Karpas-422 (cell line): ENCODE measurements around the gene NAP1L1. TPM values are rescaled to one million over a fixed set of nuclear protein-coding genes. Genes with fewer than 3 reads are reported as not detected.

Source experiments
- DNase-seq: peaks from one replicate; pipeline ENCODE4 v3.0.0-alpha.2; 2015
- H2AFZ ChIP-seq: fragments of 200-600 bp; sonication (generic); 2 replicates; pipeline ENCODE4 v1.6.1; 2014; ENCODE audit warnings: antibody characterized with exemption, low read length, mixed read lengths
- H3K27ac ChIP-seq: fragments of 200-600 bp; sonication (generic); 2 replicates; pipeline ENCODE4 v1.5.1; 2014; ENCODE audit warnings: mild to moderate bottlenecking, low read length, moderate library complexity
- H3K27me3 ChIP-seq: fragments of 200-600 bp; sonication (generic); 2 replicates; pipeline ENCODE4 v1.6.1; 2014; ENCODE audit warnings: low read length, mixed read lengths
- H3K36me3 ChIP-seq: fragments of 200-600 bp; sonication (generic); 2 replicates; pipeline ENCODE4 v1.6.1; 2014; ENCODE audit warnings: low read length, mixed read lengths; ENCODE audit not compliant: insufficient read depth
- H3K4me1 ChIP-seq: fragments of 200-600 bp; sonication (generic); 2 replicates; pipeline ENCODE4 v1.6.1; 2014; ENCODE audit warnings: mild to moderate bottlenecking, low read length, mixed read lengths
- H3K4me2 ChIP-seq: fragments of 200-600 bp; sonication (generic); 2 replicates; pipeline ENCODE4 v1.6.1; 2014; ENCODE audit warnings: low read length, low read depth, mild to moderate bottlenecking; ENCODE audit not compliant: poor library complexity, severe bottlenecking
- H3K4me3 ChIP-seq: fragments of 200-600 bp; sonication (generic); 2 replicates; pipeline ENCODE4 v1.5.1; 2014; ENCODE audit warnings: mild to moderate bottlenecking, antibody characterized with exemption, low read length, mixed read lengths
- H3K79me2 ChIP-seq: fragments of 200-600 bp; sonication (generic); 2 replicates; pipeline ENCODE4 v1.6.1; 2014; ENCODE audit warnings: mild to moderate bottlenecking, low read length, mixed read lengths
- H3K9ac ChIP-seq: fragments of 200-600 bp; sonication (generic); 2 replicates; pipeline ENCODE4 v1.6.0; 2014; ENCODE audit warnings: low read length
- H3K9me2 ChIP-seq: fragments of 200-600 bp; sonication (generic), shearing (Covaris generic); replicated peaks from 2 replicates; pipeline ENCODE4 v1.6.0; 2014; ENCODE audit warnings: mild to moderate bottlenecking, low read length, moderate library complexity; ENCODE audit not compliant: insufficient read depth
- H3K9me3 ChIP-seq: fragments of 300-700, 200-600 bp; sonication (generic); 2 replicates; pipeline ENCODE4 v1.6.1; 2014; ENCODE audit warnings: low read length, mixed read lengths
- H4K20me1 ChIP-seq: fragments of 200-600 bp; sonication (generic); 2 replicates; pipeline ENCODE4 v1.6.1; 2014; ENCODE audit warnings: mild to moderate bottlenecking, antibody characterized with exemption, low read length, low read depth; ENCODE audit not compliant: insufficient read depth
- total RNA-seq: library from RNA; depleted of rRNA; stranded (reverse); fragments of >200 nt; shearing (Covaris generic); gene quantifications from 2 replicates; pipeline ENCODE4 v1.2.3, GENCODE V29; 2014; ENCODE audit warnings: low replicate concordance

Gene NAP1L1
- total RNA-seq, 1 experiment from 2014 or later, result 401 TPM

- H3K27me3 ChIP-seq, result no peaks in the 10 kb centered on the region
- H3K9me3 ChIP-seq, result no peaks in the 10 kb centered on the region
- H3K79me2 ChIP-seq, result peaks cover 15% of the 10 kb centered on the region
- H3K4me3 ChIP-seq, result peak overlapping the region; percentile 88
- H2AFZ ChIP-seq, result peak overlapping the region; percentile 81
- peaks cover 13% of the 10 kb centered on the region for H3K36me3 ChIP-seq
- H3K27ac ChIP-seq, result peak overlapping the region; percentile 87
- H3K4me2 ChIP-seq, result peak overlapping the region; percentile 90
- peaks cover 55% of the 10 kb centered on the region for H3K4me1 ChIP-seq
- no peaks in the 10 kb centered on the region for H3K9me2 ChIP-seq
- H4K20me1 ChIP-seq, result peaks cover 17% of the 10 kb centered on the region; the same call in 1 of the 2 replicates
- peak overlapping the region; percentile 94 for H3K9ac ChIP-seq
- peak; percentile 84 for DNase-seq
Measured at GRCh38 chr12:76032043-76032981, 52.2 kb downstream of the NAP1L1 start.

GRCh38 chr12:76031414-76032042 is 53.0 kb downstream of the NAP1L1 start, which contains the start of gene PHLDA1:
Gene PHLDA1 (minus strand): TSS chr12:76031776.
- Histone ChIP-seq H3K79me2 (peaks cover 15% of the 10 kb centered on the region), H3K9me2 (no peaks in the 10 kb centered on the region), H3K27ac (peak within 1 kb of the TSS; percentile 87), H3K9ac (peak within 1 kb of the TSS; percentile 94), H3K27me3 (no peaks in the 10 kb centered on the region), H2AFZ (peak within 1 kb of the TSS; percentile 81), H3K9me3 (no peaks in the 10 kb centered on the region), H3K4me3 (peak within 1 kb of the TSS; percentile 88), H3K36me3 (peaks cover 13% of the 10 kb centered on the region), H3K4me2 (peak within 1 kb of the TSS; percentile 90), H4K20me1 (peaks cover 17% of the 10 kb centered on the region; the same call in 1 of the 2 replicates), H3K4me1 (peaks cover 59% of the 10 kb centered on the region)
- peak; percentile 98 for DNase-seq

- DNase-seq, result peak; percentile 80
- no peaks in the 10 kb centered on the region for H3K9me2 ChIP-seq
- H2AFZ ChIP-seq, result no peak overlapping the region; the same call in 1 of the 2 replicates
- H3K27me3 ChIP-seq, result no peaks in the 10 kb centered on the region
- H3K4me1 ChIP-seq, result peaks cover 63% of the 10 kb centered on the region
- peak overlapping the region; percentile 67 for H3K27ac ChIP-seq
- H3K9me3 ChIP-seq, result no peaks in the 10 kb centered on the region
- peaks cover 17% of the 10 kb centered on the region; the same call in 1 of the 2 replicates for H4K20me1 ChIP-seq
- H3K4me3 ChIP-seq, result peak overlapping the region; percentile 88
- peaks cover 13% of the 10 kb centered on the region for H3K36me3 ChIP-seq
- peak overlapping the region; percentile 90 for H3K4me2 ChIP-seq
- H3K9ac ChIP-seq, result peak overlapping the region; percentile 94
- peaks cover 15% of the 10 kb centered on the region for H3K79me2 ChIP-seq
Measured at GRCh38 chr12:76031081-76031413, 53.4 kb downstream of the NAP1L1 start.

- Histone ChIP-seq H2AFZ (no peak overlapping the region), H3K27ac (peak overlapping the region; percentile 67)
Measured at GRCh38 chr12:76030341-76031080, 54.0 kb downstream of the NAP1L1 start.

GRCh38 chr12:76029982-76030340 is 54.5 kb downstream of the NAP1L1 start:
- peak overlapping the region; percentile 67 for H3K27ac ChIP-seq
- peaks cover 13% of the 10 kb centered on the region for H3K36me3 ChIP-seq
- peak; percentile 55 for DNase-seq
- H3K27me3 ChIP-seq, result no peaks in the 10 kb centered on the region
- H3K9me2 ChIP-seq, result no peaks in the 10 kb centered on the region
- peak overlapping the region; percentile 90 for H3K4me2 ChIP-seq
- peak overlapping the region; percentile 94 for H3K9ac ChIP-seq
- H2AFZ ChIP-seq, result no peak overlapping the region
- H3K9me3 ChIP-seq, result no peaks in the 10 kb centered on the region
- H3K79me2 ChIP-seq, result peaks cover 15% of the 10 kb centered on the region
- H3K4me1 ChIP-seq, result peaks cover 65% of the 10 kb centered on the region
- peaks cover 17% of the 10 kb centered on the region; the same call in 1 of the 2 replicates for H4K20me1 ChIP-seq
- peak overlapping the region; percentile 88 for H3K4me3 ChIP-seq

More at GRCh38 chr12:76030341-76031080, 54.0 kb downstream of the NAP1L1 start:
- Histone ChIP-seq H3K36me3 (peaks cover 13% of the 10 kb centered on the region), H4K20me1 (peaks cover 17% of the 10 kb centered on the region; the same call in 1 of the 2 replicates), H3K9me3 (no peaks in the 10 kb centered on the region), H3K4me2 (peak overlapping the region; percentile 90), H3K9ac (peak overlapping the region; percentile 94), H3K4me1 (peaks cover 65% of the 10 kb centered on the region), H3K9me2 (no peaks in the 10 kb centered on the region), H3K79me2 (peaks cover 15% of the 10 kb centered on the region), H3K27me3 (no peaks in the 10 kb centered on the region), H3K4me3 (peak overlapping the region; percentile 88)
- peak; percentile 62 for DNase-seq

DNA sequence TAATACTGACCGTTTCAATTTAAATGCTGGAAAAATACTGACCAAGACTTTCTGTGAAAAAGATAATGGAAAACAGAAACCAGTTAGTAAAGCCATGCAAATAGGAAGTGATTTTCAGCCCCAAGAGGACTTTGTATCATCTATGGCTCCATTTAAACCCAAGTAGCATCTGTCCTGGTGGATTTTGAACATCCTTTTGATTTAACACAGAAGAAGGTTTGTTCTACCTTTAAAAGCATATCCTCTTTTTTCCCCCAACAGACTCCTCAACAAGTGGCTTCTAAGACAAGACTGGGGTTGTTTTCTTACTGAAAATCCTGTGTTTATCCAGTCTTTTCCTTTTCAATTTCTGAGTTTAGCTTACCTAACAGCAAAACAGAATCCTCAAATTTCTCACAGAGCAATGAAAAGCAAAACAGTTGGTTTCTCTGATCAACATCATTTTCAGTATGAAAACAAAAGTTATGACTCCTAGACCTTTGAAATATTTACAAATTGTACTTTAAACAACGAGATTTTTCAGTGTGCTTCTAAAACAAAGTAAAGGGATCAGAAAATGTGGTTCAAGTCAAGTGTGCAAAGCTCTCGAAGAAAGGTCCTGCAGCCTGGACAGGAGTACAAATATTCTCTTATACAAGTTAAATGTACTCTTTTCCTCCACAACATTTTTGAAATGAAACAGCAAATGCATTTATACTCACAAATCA is 55.8 kb downstream of the NAP1L1 start:
- H3K4me1 ChIP-seq, result peaks cover 62% of the 10 kb centered on the region
- H4K20me1 ChIP-seq, result peaks cover 17% of the 10 kb centered on the region; the same call in 1 of the 2 replicates
- H3K9me2 ChIP-seq, result no peaks in the 10 kb centered on the region
- H3K79me2 ChIP-seq, result peaks cover 15% of the 10 kb centered on the region
- H3K36me3 ChIP-seq, result peaks cover 13% of the 10 kb centered on the region
- H2AFZ ChIP-seq, result no peak overlapping the region
- peak overlapping the region; percentile 43 for H3K27ac ChIP-seq
- no peaks in the 10 kb centered on the region for H3K27me3 ChIP-seq
- H3K9ac ChIP-seq, result peak overlapping the region; percentile 94
- peak overlapping the region; percentile 90 for H3K4me2 ChIP-seq
- H3K9me3 ChIP-seq, result no peaks in the 10 kb centered on the region
- H3K4me3 ChIP-seq, result peak overlapping the region; percentile 88
- peak; percentile 41 for DNase-seq

- Histone ChIP-seq H3K36me3 (peaks cover 13% of the 10 kb centered on the region), H3K4me3 (no peak overlapping the region), H3K4me2 (peak overlapping the region; percentile 16), H3K79me2 (peaks cover 15% of the 10 kb centered on the region), H2AFZ (no peak overlapping the region), H3K4me1 (peaks cover 48% of the 10 kb centered on the region), H3K9ac (no peak overlapping the region), H4K20me1 (peaks cover 17% of the 10 kb centered on the region; the same call in 1 of the 2 replicates), H3K27ac (peak overlapping the region; percentile 25), H3K9me2 (no peaks in the 10 kb centered on the region), H3K9me3 (no peaks in the 10 kb centered on the region), H3K27me3 (no peaks in the 10 kb centered on the region)
- DNase-seq, result peak; percentile 50
Measured at GRCh38 chr12:76026643-76027063, 57.8 kb downstream of the NAP1L1 start.
